Measurements from ENCODE around the gene ROCK2. TPM values are rescaled to one million over a fixed set of nuclear protein-coding genes. Genes with fewer than 3 reads are reported as not detected.

Gene ROCK2
- total RNA-seq, 1 experiment from 2014 or later: 25.9 TPM

DNA sequence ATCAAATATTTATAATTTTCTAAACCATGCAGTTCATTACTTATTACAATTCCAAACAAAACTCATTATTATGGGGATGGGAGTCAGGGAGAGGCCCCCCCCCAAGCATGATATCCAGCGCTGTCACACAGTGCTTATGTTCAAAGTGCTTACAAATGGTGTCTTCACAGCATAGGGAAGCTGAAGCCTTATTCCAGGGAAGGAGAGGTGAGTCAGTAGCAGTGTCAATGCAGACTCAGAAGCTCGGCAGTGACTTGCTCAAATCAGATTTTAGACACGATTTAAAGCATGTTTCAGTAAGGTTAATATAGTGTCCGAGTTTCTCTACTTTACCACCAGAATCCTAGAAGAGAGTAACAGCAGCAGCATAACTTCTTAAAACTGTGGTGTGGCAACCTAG, 164.5 kb downstream of the ROCK2 start:
- POLR2A ChIA-PET: interaction anchor here (0.6 to 1.0 kb wide), 2 partner anchors 32 to 157 kb away, joined by 3 read pairs; no protein-coding TSS in a partner anchor
- H3K27ac Mint-ChIP-seq: no peak overlapping the region
- ATAC-seq: no peak

DNA sequence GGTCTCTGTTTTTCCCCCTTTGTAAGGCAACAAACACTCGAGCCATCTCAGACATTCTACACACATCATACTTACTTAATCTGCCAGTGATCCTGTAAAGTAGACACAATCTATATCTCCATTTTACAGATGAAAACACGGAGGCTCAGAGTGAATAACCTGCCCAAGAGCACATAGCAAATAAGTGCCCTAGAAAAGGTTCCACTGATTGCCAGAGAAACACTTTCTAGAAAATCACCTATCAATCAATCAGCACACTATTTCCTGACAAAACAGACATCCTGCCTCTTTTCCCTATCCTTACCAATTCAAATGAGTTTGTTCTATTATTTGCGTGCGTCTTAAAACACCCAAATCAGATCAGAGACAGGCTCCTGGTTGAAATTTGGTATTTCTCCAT, 165.2 kb downstream of the ROCK2 start:
- no peak overlapping the region for H3K4me3 Mint-ChIP-seq
- H3K4me1 Mint-ChIP-seq: no peaks in the 10 kb centered on the region
- no peak for ATAC-seq
- H3K36me3 Mint-ChIP-seq: no peaks in the 10 kb centered on the region
- POLR2A ChIA-PET: interaction anchor here (1.0 kb wide), 1 partner anchor 158 kb away, joined by 3 read pairs; no protein-coding TSS in a partner anchor
- CTCF ChIA-PET: no interaction called here
- DNase-seq (ENCODE audit: low spot score): no peak
- H3K27me3 Mint-ChIP-seq (ENCODE audit: low read depth): no peaks in the 10 kb centered on the region
- no peaks in the 10 kb centered on the region for H3K9me3 Mint-ChIP-seq
- H3K27ac Mint-ChIP-seq: no peak overlapping the region
- TF ChIP-seq, protein P1, sequence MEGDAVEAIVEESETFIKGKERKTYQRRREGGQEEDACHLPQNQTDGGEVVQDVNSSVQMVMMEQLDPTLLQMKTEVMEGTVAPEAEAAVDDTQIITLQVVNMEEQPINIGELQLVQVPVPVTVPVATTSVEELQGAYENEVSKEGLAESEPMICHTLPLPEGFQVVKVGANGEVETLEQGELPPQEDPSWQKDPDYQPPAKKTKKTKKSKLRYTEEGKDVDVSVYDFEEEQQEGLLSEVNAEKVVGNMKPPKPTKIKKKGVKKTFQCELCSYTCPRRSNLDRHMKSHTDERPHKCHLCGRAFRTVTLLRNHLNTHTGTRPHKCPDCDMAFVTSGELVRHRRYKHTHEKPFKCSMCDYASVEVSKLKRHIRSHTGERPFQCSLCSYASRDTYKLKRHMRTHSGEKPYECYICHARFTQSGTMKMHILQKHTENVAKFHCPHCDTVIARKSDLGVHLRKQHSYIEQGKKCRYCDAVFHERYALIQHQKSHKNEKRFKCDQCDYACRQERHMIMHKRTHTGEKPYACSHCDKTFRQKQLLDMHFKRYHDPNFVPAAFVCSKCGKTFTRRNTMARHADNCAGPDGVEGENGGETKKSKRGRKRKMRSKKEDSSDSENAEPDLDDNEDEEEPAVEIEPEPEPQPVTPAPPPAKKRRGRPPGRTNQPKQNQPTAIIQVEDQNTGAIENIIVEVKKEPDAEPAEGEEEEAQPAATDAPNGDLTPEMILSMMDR (IDR thresholded peaks at IDR 0.05): no peak
- no peak for TF ChIP-seq ZNF121 (CRISPR knock-in tag; IDR thresholded peaks at IDR 0.05)
- TF ChIP-seq, protein P2, sequence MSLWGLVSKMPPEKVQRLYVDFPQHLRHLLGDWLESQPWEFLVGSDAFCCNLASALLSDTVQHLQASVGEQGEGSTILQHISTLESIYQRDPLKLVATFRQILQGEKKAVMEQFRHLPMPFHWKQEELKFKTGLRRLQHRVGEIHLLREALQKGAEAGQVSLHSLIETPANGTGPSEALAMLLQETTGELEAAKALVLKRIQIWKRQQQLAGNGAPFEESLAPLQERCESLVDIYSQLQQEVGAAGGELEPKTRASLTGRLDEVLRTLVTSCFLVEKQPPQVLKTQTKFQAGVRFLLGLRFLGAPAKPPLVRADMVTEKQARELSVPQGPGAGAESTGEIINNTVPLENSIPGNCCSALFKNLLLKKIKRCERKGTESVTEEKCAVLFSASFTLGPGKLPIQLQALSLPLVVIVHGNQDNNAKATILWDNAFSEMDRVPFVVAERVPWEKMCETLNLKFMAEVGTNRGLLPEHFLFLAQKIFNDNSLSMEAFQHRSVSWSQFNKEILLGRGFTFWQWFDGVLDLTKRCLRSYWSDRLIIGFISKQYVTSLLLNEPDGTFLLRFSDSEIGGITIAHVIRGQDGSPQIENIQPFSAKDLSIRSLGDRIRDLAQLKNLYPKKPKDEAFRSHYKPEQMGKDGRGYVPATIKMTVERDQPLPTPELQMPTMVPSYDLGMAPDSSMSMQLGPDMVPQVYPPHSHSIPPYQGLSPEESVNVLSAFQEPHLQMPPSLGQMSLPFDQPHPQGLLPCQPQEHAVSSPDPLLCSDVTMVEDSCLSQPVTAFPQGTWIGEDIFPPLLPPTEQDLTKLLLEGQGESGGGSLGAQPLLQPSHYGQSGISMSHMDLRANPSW (CRISPR knock-in tag; conservative IDR thresholded peaks at IDR 0.05; ENCODE audit: low read depth): no peak
- TF ChIP-seq, protein P3, sequence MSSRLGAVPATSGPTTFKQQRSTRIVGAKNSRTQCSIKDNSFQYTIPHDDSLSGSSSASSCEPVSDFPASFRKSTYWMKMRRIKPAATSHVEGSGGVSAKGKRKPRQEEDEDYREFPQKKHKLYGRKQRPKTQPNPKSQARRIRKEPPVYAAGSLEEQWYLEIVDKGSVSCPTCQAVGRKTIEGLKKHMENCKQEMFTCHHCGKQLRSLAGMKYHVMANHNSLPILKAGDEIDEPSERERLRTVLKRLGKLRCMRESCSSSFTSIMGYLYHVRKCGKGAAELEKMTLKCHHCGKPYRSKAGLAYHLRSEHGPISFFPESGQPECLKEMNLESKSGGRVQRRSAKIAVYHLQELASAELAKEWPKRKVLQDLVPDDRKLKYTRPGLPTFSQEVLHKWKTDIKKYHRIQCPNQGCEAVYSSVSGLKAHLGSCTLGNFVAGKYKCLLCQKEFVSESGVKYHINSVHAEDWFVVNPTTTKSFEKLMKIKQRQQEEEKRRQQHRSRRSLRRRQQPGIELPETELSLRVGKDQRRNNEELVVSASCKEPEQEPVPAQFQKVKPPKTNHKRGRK (CRISPR knock-in tag; IDR thresholded peaks at IDR 0.05; ENCODE audit: borderline replicate concordance): no peak
- TF ChIP-seq ZNF232 (CRISPR knock-in tag; IDR thresholded peaks at IDR 0.05): no peak
- TF ChIP-seq NR3C1 (CRISPR knock-in tag; conservative IDR thresholded peaks at IDR 0.05; ENCODE audit: low read depth): no peak
- TF ChIP-seq CREB1 (CRISPR knock-in tag; IDR thresholded peaks at IDR 0.05): no peak
- TF ChIP-seq MXD4 (CRISPR knock-in tag; IDR thresholded peaks at IDR 0.05; ENCODE audit: borderline replicate concordance): no peak
- TF ChIP-seq, protein P4, sequence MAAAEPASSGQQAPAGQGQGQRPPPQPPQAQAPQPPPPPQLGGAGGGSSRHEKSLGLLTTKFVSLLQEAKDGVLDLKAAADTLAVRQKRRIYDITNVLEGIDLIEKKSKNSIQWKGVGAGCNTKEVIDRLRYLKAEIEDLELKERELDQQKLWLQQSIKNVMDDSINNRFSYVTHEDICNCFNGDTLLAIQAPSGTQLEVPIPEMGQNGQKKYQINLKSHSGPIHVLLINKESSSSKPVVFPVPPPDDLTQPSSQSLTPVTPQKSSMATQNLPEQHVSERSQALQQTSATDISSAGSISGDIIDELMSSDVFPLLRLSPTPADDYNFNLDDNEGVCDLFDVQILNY (CRISPR knock-in tag; IDR thresholded peaks at IDR 0.05): no peak
- TF ChIP-seq, protein P5, sequence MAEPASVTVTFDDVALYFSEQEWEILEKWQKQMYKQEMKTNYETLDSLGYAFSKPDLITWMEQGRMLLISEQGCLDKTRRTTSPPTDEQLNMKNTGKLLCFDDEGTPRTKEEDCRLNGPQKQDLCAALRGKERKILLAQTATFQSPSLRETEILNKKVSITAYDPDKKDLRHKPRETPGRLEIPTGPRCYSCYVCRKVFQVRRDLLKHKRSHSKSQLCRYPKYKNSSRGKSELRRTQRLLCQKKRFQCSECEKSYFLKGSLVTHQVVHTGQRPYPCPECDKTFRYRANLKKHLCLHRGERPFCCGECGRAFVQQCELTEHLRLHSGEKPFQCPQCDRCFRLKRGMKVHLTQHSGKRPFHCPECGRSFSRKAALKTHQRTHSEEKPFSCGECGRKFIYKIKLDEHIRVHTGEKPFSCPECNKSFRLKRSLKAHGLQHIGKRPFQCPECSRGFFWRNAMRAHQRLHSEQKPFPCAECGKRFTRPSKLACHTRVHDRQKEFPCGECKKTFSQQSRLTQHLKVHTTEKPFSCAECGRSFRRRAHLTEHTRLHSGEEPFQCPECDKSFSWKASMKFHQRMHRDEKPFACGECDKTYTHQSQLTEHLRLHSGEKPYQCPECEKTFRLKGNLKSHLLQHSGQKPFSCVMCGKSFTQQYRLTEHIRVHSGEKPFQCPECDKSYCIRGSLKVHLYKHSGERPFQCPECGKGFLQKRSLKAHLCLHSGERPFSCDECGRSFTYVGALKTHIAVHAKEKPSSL (CRISPR knock-in tag; conservative IDR thresholded peaks at IDR 0.05): no peak
- no peak for TF ChIP-seq NFYB (CRISPR knock-in tag; conservative IDR thresholded peaks at IDR 0.05; ENCODE audit: low read depth)

More for the DNA sequence above, 164.5 kb downstream of the ROCK2 start:
- CTCF ChIA-PET: interaction anchor here (0.8 kb wide), 1 partner anchor 47 kb away, joined by 3 read pairs; a partner anchor contains a TSS
- no peaks in the 10 kb centered on the region for H3K9me3 Mint-ChIP-seq
- no peaks in the 10 kb centered on the region for H3K27me3 Mint-ChIP-seq (ENCODE audit: low read depth)
- H3K36me3 Mint-ChIP-seq: no peaks in the 10 kb centered on the region
- no peaks in the 10 kb centered on the region for H3K4me1 Mint-ChIP-seq
- TF ChIP-seq GTF2I (CRISPR knock-in tag; conservative IDR thresholded peaks at IDR 0.05) (no peak), NFE2L1 (CRISPR knock-in tag; IDR thresholded peaks at IDR 0.05) (no peak), CREM (CRISPR knock-in tag; IDR thresholded peaks at IDR 0.05) (no peak), ZNF423 (CRISPR knock-in tag; IDR thresholded peaks at IDR 0.05) (no peak), ZNF121 (CRISPR knock-in tag; IDR thresholded peaks at IDR 0.05) (no peak), SOX15 (CRISPR knock-in tag; IDR thresholded peaks at IDR 0.05) (no peak), SMAD4 (CRISPR knock-in tag; IDR thresholded peaks at IDR 0.05) (no peak), SP1 (CRISPR knock-in tag; conservative IDR thresholded peaks at IDR 0.05) (no peak)
- TF ChIP-seq, protein P3 (CRISPR knock-in tag; IDR thresholded peaks at IDR 0.05; ENCODE audit: borderline replicate concordance): no peak
- TF ChIP-seq, protein P6, sequence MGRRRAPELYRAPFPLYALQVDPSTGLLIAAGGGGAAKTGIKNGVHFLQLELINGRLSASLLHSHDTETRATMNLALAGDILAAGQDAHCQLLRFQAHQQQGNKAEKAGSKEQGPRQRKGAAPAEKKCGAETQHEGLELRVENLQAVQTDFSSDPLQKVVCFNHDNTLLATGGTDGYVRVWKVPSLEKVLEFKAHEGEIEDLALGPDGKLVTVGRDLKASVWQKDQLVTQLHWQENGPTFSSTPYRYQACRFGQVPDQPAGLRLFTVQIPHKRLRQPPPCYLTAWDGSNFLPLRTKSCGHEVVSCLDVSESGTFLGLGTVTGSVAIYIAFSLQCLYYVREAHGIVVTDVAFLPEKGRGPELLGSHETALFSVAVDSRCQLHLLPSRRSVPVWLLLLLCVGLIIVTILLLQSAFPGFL (CRISPR knock-in tag; IDR thresholded peaks at IDR 0.05; ENCODE audit: borderline replicate concordance): no peak
- TF ChIP-seq, protein P7, sequence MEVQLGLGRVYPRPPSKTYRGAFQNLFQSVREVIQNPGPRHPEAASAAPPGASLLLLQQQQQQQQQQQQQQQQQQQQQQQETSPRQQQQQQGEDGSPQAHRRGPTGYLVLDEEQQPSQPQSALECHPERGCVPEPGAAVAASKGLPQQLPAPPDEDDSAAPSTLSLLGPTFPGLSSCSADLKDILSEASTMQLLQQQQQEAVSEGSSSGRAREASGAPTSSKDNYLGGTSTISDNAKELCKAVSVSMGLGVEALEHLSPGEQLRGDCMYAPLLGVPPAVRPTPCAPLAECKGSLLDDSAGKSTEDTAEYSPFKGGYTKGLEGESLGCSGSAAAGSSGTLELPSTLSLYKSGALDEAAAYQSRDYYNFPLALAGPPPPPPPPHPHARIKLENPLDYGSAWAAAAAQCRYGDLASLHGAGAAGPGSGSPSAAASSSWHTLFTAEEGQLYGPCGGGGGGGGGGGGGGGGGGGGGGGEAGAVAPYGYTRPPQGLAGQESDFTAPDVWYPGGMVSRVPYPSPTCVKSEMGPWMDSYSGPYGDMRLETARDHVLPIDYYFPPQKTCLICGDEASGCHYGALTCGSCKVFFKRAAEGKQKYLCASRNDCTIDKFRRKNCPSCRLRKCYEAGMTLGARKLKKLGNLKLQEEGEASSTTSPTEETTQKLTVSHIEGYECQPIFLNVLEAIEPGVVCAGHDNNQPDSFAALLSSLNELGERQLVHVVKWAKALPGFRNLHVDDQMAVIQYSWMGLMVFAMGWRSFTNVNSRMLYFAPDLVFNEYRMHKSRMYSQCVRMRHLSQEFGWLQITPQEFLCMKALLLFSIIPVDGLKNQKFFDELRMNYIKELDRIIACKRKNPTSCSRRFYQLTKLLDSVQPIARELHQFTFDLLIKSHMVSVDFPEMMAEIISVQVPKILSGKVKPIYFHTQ (CRISPR knock-in tag; IDR thresholded peaks at IDR 0.05): no peak
- H3K4me3 Mint-ChIP-seq: no peak overlapping the region
- DNase-seq (ENCODE audit: low spot score): no peak

Data from WTC11 (cell line).